Tibial nerve (tissue), 4 donors: ENCODE measurements around the gene PDGFA. TPM values are rescaled to one million over a fixed set of nuclear protein-coding genes. Genes with fewer than 3 reads are reported as not detected.

ENCODE experiments used
- DNase-seq, 2 donors: peaks; one replicate each; pipeline ENCODE4 v3.0.0-alpha.2; 2019; ENCODE audit warnings: low spot score in 2 of 2
- H3K27ac ChIP-seq, 4 donors: fragments of 200-600 bp; sonication (generic) in 3 of 4; one replicate each; pipeline ENCODE4 v1.5.1; 2017 to 2019; ENCODE audit warnings: mild to moderate bottlenecking in 1 of 4
- H3K27me3 ChIP-seq, 2 donors: fragments of 200-600 bp; sonication (generic) in 1 of 2; one replicate each; pipeline versions ENCODE4 v1.5.1 to v1.6.0; 2017 to 2019
- H3K36me3 ChIP-seq, 3 donors: fragments of 200-600 bp; sonication (generic); one replicate each; pipeline ENCODE4 v1.5.1; 2018 to 2019
- H3K4me1 ChIP-seq, 4 donors: fragments of 200-600 bp; sonication (generic) in 3 of 4; one replicate each; pipeline ENCODE4 v1.5.1; 2017 to 2019
- H3K4me3 ChIP-seq, 4 donors: fragments of 200-600 bp; sonication (generic) in 3 of 4; one replicate each; pipeline ENCODE4 v1.5.1; 2017 to 2019; ENCODE audit warnings: mild to moderate bottlenecking in 1 of 4, moderate library complexity in 1 of 4
- H3K9me3 ChIP-seq, 4 donors: fragments of 200-600 bp; sonication (generic) in 3 of 4; one replicate each; pipeline ENCODE4 v1.5.1; 2017 to 2019
- CTCF ChIP-seq, 5 experiments: fragments of 200-600 bp in 3 of 5; fragments of 450-650 bp in 2 of 5; sonication (generic) in 3 of 5; IDR thresholded peaks; one replicate each; pipeline ENCODE4 v1.5.1; 2016 to 2019; ENCODE audit warnings: antibody characterized with exemption in 5 of 5, mild to moderate bottlenecking in 3 of 5, moderate library complexity in 2 of 5
- EP300 ChIP-seq, 2 donors: sonication (generic); formaldehyde crosslinking; IDR thresholded peaks; one replicate each; pipeline ENCODE4 v1.6.1; 2017; ENCODE audit warnings: antibody characterized with exemption in 2 of 2, mild to moderate bottlenecking in 1 of 2
- POLR2A ChIP-seq, 2 donors: fragments of 450-650 bp; IDR thresholded peaks; one replicate each; pipeline ENCODE4 v1.6.1; 2017; ENCODE audit warnings: antibody characterized with exemption in 2 of 2, mild to moderate bottlenecking in 2 of 2, moderate library complexity in 2 of 2
- WGBS, 2 donors: methylation state at CpG; one replicate each; pipeline ENCODE4 v1.1.5; 2018; 5-methylcytosine and 5-hydroxymethylcytosine counted together
- total RNA-seq, 4 donors: library from RNA; depleted of rRNA; stranded (reverse); fragments of >200 nt; gene quantifications; one replicate each; pipeline ENCODE4 v1.1.0, GENCODE V29; 2016

Gene PDGFA
- total RNA-seq, 4 donors from 2014 or later = 33.4 to 84.1 (median 40.6) TPM

DNA sequence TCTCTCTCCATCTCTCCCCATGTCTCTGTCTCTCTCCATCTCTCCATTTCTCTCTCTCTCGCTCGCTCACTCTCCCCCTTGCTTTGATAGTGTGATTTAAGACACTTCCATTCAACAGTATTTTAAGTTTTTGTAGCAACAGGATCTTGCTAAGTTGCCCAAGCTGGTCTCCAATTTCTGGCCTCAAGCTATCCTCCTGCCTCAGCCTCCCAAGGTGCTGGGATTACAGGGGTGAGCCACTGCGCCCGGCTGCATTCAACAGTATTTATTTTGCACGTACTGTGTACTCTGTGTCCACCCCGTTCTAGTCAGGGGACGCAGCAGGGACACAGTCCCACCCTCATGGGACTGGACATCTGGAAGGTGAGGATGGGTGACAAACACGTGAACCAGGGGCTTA lies 14.4 kb upstream of the PDGFA start:
- H3K4me3 ChIP-seq = no peak overlapping the region
- WGBS, 2 donors = 88 to 91% methylated on average over 8 of the region's 8 CpGs
- H3K36me3 ChIP-seq = no peaks in the 10 kb centered on the region
- H3K27me3 ChIP-seq = peaks cover 0 to 7% of the 10 kb centered on the region in 2 donors
- peaks cover 0 to 6% (median 0%) of the 10 kb centered on the region in 4 donors for H3K9me3 ChIP-seq
- TF ChIP-seq EP300 (IDR thresholded peaks at IDR 0.05) (no peak), CTCF (IDR thresholded peaks at IDR 0.05) (no peak), POLR2A (IDR thresholded peaks at IDR 0.05) (no peak)
- no peak overlapping the region for H3K27ac ChIP-seq
- DNase-seq = no peak
- H3K4me1 ChIP-seq = peaks cover 0 to 12% (median 5%) of the 10 kb centered on the region in 4 donors

- peaks cover 0 to 7% of the 10 kb centered on the region in 2 donors for H3K27me3 ChIP-seq
- peaks cover 0 to 6% (median 0%) of the 10 kb centered on the region in 4 donors for H3K9me3 ChIP-seq
- WGBS, 2 donors = 82 to 83% methylated on average over 12 to 17 of the region's 17 CpGs
- DNase-seq = no peak
- no peaks in the 10 kb centered on the region for H3K36me3 ChIP-seq
- no peak overlapping the region for H3K27ac ChIP-seq
- peaks cover 0 to 7% (median 2%) of the 10 kb centered on the region in 4 donors for H3K4me1 ChIP-seq
- no peak overlapping the region for H3K4me3 ChIP-seq
- no peak for TF ChIP-seq POLR2A (IDR thresholded peaks at IDR 0.05)
- no peak for TF ChIP-seq CTCF (IDR thresholded peaks at IDR 0.05)
- no peak for TF ChIP-seq EP300 (IDR thresholded peaks at IDR 0.05)
Observed at GRCh38 chr7:533266-533665, 13.6 kb upstream of the PDGFA start.

GRCh38 chr7:532379-533143 lies 12.9 kb upstream of the PDGFA start:
- peaks cover 0 to under 1% (median 0%) of the 10 kb centered on the region in 4 donors for H3K4me1 ChIP-seq
- 74% methylated on average over 10 to 14 of the region's 15 CpGs for WGBS, 2 donors

DNA sequence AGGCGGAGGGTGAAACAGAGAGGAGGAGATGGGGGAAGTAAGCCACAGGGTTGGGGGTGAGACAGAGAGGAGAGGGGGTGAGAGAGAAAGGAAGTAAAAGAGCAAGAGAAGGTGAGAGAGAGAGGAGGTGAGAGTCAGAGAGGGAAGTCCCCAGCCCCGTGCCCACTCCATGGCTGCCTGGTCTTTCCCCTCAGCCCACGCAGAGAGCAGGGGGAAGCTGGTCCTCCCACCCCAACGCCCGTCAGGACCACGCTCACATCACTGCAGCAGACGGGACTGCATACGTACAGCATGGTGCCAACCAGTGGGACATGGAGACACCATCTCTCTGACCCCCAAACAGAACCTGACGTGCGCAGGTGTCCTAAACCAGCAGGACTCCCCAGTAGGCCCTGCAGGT lies 12.1 kb upstream of the PDGFA start:
- Histone ChIP-seq H3K4me3 (no peak overlapping the region), H3K9me3 (peaks cover 0 to 12% (median 0%) of the 10 kb centered on the region in 4 donors), H3K4me1 (no peaks in the 10 kb centered on the region), H3K36me3 (no peaks in the 10 kb centered on the region), H3K27ac (no peak overlapping the region), H3K27me3 (peaks cover 0 to 11% of the 10 kb centered on the region in 2 donors)
- WGBS, 2 donors = 74 to 79% methylated on average over 10 of the region's 10 CpGs
- TF ChIP-seq CTCF (IDR thresholded peaks at IDR 0.05) (no peak), EP300 (IDR thresholded peaks at IDR 0.05) (no peak), POLR2A (IDR thresholded peaks at IDR 0.05) (no peak)
- no peak for DNase-seq

More at GRCh38 chr7:532379-533143, 12.9 kb upstream of the PDGFA start:
- H3K27ac ChIP-seq = no peak overlapping the region
- H3K36me3 ChIP-seq = no peaks in the 10 kb centered on the region
- H3K9me3 ChIP-seq = peaks cover 0 to 10% (median 0%) of the 10 kb centered on the region in 4 donors
- H3K4me3 ChIP-seq = no peak overlapping the region
- no peak for DNase-seq
- TF ChIP-seq POLR2A (IDR thresholded peaks at IDR 0.05) (no peak), CTCF (IDR thresholded peaks at IDR 0.05) (no peak), EP300 (IDR thresholded peaks at IDR 0.05) (no peak)
- H3K27me3 ChIP-seq = peaks cover 0 to 10% of the 10 kb centered on the region in 2 donors

DNA sequence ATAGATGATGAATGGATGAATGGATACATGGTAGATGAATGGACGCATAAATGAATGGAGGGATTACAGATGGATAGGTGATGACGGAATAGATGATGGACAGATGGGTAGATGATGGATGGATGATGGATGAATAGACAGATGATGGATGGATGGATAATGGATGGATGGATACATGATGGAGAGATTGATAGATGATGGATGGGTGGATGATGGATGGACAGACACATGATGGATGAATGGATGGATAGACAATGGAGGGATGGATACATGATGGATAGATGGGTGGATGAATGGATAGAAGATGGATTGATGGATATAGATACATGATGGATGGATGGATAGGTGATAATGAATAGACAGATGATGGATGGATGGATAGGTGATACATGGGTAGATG lies 8.8 kb upstream of the PDGFA start:
- no peak for TF ChIP-seq CTCF (IDR thresholded peaks at IDR 0.05)
- 91 to 98% methylated on average over 2 of the region's 2 CpGs for WGBS, 2 donors
- Histone ChIP-seq H3K27me3 (peaks cover 0 to 11% of the 10 kb centered on the region in 2 donors), H3K4me3 (no peak overlapping the region), H3K27ac (no peak overlapping the region), H3K9me3 (peaks cover 0 to 11% (median 0%) of the 10 kb centered on the region in 4 donors), H3K36me3 (no peaks in the 10 kb centered on the region), H3K4me1 (no peaks in the 10 kb centered on the region)
- no peak for DNase-seq
